IPS-NIHi11 (cell line): ENCODE measurements around the gene OOSP3.
A peak's percentile ranks its signal among the peaks of the same experiment; 100 is the strongest.
"Not testable (repeated sequence)": the region's sequence is repeated elsewhere in the genome, so short reads cannot be mapped to it uniquely, and the experiment has no call there.

ENCODE experiments used
- DNase-seq: peaks from one replicate; pipeline ENCODE4 v3.0.0; 2012; ENCODE audit warnings: mixed read lengths, low spot score

The OOSP3 gene

GRCh38 chr11:59877325-59877724, 1.3 kb upstream of the OOSP3 start:
- DNase-seq = no peak

DNA sequence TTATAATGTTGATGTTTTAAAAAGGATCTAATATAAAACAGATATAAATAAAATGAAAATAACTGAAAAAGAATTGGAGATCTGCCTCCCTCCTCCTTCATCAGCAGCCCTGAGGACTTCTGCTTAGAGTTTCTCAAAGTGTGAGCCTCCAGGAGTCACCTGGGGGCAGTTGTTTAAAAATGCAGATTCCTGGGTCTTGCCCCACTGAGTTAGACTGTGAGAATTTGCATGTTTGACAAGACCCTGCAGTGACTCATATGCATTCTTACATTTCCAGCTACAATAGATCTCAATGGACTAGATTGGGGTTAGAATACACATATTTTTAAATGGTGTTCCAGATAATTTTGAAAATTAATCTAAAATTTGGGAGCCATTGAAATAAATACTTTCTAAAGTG, 798 bp upstream of the OOSP3 start:
- no peak for DNase-seq

GRCh38 chr11:59879567-59879966, 985 bp downstream of the OOSP3 start:
- no peak for DNase-seq

DNA sequence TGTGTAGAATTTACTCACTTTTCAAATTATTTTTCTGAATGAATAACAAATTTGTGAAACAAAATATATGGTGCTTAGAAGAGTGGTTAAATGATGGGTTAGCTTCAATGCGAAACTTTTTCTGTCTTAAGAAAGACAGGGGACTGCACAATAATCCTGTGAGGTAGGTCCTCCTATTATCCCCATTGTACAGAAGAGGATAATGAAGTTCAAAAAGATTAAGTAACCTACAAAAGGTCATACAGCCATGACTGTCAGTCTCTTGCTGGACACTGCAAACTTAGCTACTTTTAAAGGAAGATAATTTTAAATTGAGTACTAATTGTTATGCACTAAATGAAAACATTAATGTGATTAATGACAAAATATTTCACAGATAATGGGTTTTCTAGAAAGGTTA, 5.0 kb downstream of the OOSP3 start:
- DNase-seq = no peak

DNA sequence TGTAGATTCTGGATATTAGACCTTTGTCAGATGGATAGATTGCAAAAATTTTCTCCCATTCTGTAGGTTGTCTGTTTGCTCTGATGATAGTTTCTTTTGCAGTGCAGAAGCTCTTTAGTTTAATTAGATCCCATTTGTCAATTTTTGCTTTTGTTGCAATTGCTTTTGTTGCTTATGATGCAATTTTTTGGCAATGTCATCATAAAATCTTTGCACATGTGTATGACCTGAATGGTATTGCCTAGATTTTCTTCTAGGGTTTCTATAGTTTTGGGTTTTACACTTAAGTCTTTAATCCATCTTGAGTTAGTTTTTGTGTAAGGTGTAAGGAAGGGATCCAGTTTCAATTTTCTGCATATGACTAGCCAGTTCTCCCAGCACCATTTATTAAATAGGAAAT, 8.6 kb downstream of the OOSP3 start:
- not testable (repeated sequence) for DNase-seq

DNA sequence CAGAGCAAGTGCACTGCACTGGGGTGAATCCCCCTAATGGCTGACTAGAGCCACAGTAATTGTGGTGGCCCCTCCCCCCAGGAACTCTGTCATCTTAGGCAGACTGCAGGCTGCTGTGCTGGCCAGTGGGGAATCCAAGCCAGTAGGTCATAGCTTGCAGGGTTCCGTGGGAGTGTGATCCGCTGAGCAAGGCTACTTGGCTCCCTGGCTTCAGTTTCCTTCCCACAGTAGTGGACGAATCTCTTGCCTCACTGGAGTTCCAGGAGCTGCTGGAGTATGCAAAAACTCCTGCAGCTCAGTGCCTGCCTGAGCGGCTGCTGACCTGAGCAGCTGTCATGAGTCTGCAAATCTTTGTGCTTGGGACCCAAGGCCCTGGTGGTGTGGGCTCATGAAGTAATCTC, 13.2 kb downstream of the OOSP3 start:
- DNase-seq = peak; percentile 47

- DNase-seq = no peak
Observed at GRCh38 chr11:59894616-59895015, 16.0 kb downstream of the OOSP3 start.

DNA sequence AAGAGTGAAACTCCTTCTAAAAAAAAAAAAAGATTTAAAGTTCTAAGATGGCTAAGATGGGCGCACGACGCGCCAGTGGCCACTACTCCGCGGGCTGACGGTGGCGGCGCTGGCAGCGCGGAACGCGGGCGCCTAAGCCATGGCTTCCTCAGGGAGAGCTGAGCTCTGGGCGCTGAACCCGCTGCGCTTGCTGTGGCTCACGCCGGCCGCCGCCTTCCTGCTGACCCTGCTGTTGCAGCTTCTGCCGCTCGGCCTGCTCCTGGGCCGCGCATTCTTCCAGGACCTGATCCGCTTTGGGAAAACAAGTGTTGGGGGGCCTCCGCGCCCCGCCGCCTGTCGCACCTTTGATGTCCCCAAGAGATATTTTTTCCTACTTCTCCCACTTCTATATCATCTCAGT, 19.5 kb downstream of the OOSP3 start:
- no peak for DNase-seq

DNA sequence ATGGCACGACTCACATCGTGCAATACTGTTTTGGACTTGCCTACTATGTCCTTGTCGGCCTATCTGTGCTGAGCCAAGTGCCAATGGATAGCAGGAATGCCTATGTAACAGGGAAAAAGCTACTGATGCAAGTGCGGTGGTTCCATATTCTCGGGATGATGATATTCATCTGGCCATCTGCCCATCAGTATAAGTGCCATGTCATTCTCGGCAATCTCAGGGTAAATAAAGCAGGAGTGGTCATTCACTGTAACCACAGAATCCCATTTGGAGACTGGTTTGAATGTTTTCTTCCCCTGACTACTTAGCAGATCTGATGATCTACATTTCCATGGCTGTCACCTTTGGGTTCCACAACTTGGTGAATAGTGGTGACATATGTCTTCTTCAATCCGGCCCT, 20.1 kb downstream of the OOSP3 start:
- DNase-seq = no peak

DNA sequence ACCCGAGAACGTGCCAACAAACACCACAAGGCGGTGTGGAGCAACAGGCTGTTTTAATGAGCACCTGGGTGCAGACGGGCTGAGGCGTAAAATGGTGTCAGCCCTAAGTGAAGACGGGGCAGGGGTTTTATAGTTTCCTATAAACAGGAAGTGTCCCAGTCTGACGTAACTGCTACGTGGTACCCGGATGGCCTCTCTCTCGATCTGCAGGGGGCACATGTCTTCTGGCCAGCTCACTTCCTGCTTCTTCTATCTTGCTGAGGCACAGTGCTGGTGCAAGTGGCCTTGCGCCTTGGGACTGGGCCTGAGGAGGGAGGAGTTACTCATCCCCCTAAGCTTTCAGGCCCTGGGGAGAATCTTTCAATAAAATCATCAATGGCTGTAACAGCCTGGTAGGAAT, 20.9 kb downstream of the OOSP3 start:
- DNase-seq = no peak

DNA sequence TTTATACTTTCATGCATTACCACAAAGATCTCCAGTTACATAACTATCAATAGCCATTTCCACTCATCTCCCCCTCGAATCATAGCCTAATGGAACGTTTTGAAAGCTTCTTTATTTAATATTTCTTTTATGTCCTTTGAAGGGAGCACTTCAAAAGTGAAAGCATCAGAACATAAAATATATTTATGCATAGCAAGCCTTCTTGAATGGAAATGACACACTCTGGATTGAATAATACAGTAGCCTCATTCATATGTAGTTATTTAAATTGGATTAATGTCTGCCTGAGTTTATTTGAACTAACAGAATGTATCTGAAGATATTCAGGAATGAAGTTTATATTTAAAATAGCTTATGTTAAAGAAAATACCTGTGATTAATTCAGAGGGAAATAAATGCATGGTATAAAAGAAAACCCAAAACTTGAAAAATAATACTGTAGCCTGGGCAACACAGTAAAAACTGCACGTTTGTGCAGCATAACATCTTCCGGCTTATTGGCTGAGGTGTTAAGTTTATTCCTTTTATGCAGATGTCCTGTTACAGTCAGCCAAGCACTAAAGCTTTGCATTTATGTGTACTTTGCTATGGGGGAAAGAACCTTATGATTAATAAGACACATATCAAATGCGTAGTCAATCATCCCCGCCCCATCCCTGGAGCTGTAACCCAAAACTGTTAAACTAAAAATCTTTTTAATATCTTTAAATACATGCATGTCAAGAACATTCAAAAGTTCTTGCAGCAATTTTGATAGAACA, 22.0 kb downstream of the OOSP3 start:
- no peak for DNase-seq

DNA sequence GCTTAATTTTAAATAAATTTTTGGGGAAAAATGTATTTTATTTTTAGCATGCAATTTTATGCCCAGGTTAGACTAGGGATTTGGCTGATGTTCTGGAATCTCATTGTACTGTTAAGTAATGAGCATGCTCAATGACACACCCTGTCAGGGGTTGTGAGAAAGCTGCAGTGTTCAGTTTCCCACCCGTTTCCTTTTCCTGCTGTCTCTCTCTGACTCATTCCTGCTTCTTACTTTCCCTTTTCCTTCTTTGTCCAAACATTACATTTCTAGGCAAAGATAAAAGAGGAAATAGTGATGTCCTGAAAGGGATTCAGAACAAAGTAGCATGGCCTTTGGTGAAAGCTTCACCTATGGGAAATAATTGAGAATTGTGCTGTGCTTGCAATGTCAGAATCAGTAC, 22.7 kb downstream of the OOSP3 start:
- DNase-seq = no peak

DNA sequence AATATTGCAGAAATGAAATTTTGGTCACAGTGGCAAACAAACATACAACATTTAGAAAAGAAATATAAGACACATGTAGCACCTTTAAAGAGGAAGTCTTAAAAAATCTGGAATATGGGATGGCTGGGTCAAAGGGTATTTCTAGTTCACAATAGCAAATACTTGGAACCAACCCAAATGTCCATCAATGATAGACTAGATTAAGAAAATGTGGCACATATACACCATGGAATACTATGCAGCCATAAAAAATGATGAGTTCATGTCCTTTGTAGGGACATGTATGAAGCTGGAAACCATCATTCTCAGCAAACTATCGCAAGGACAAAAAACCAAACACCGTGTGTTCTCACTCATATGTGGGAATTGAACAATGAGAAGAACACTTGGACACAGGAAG, 25.0 kb downstream of the OOSP3 start:
- DNase-seq = not testable (repeated sequence)

GRCh38 chr11:59918480-59918879, 39.9 kb downstream of the OOSP3 start:
- DNase-seq = no peak

- peak; percentile 42 for DNase-seq
Observed at GRCh38 chr11:59918987-59919589, 40.5 kb downstream of the OOSP3 start.

GRCh38 chr11:59923813-59924212, 45.2 kb downstream of the OOSP3 start:
- no peak for DNase-seq

GRCh38 chr11:59931688-59932087, 53.1 kb downstream of the OOSP3 start:
- no peak for DNase-seq

DNA sequence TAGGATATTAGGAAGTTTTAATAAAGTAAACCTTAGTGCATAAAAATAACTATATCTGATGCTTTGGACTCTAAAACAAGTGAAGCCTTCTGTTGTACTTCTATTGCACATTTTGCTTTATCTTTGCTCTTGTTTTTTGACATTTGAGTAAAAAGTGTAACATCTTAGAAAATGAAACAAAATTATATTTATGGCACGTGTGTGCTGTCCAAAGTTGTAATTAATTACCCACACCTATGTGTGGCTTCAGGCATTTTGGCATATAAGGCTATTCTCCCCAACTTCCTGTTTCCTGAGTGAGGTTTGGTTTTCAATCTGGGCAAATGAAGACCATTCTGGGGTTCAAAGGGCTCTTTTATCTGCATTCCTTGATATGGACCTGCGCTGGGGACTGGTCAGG, 59.5 kb downstream of the OOSP3 start, which contains the start of gene OOSP1:
Gene OOSP1, plus strand, starts transcription at position 301 of the 400 bp plus-strand sequence. Its CDS starts 23 bp downstream, at position 324.
- DNase-seq = no peak

DNA sequence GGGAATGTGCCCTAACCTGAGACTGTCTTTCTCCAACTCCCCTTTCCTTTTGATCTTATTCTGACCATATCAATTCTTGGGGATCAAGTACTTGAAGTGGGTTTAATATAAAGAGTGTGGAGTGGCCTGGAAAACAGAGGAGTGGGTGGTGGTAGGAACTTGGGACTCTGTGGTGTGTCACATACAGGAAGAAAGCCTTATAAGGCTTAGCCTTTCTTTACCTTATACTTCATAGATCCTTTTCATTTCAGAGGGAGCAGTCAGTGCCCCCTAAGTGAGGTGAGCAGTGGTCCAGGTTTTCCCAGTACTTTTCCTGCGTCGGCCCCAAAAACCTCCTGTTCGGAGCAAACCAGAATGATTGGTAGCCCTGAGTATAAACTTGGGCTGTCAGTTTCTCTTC, 60.1 kb downstream of the OOSP3 start:
- DNase-seq = no peak

DNA sequence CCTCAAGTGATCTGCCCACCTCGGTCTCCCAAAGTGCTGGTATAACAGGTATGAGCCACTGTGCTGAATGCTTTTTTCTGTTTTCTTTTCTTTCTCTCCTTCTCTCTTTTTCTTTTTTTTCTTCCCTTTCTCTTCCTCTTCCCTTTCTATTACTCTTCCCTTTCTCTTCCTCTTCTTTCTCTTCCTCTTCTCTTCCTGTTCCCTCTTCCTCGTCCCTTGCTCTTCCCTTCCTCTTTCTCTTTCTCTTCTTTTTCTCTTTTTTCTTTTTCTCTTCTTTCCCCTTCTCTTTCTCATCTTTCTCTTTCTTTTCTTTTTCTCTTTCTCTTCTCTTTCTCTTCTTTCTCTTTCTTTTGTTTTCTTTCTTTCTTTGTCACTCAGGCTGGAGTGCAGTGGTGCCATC, 60.9 kb downstream of the OOSP3 start:
- no peak for DNase-seq

DNA sequence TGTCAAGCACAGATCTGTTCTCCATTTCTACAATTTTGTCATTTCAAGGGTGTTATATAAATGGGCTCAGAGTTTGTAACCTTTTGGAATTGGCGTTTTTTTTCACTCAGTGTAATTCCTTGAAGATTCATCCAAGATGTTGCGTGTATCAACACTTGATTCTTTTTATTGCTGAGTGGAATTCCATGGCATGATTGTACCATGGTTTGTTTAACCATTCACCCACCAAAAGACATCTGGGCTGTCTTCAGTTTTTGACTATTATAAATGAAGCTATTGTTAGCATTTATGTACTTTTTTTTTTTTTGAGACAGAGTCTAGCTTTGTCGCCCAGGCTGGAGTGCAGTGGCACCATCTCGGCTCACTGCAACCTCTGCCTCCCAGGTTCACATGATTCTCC, 62.5 kb downstream of the OOSP3 start:
- DNase-seq = no peak

GRCh38 chr11:59943997-59944714, 65.6 kb downstream of the OOSP3 start:
- peak; percentile 4 for DNase-seq

DNA sequence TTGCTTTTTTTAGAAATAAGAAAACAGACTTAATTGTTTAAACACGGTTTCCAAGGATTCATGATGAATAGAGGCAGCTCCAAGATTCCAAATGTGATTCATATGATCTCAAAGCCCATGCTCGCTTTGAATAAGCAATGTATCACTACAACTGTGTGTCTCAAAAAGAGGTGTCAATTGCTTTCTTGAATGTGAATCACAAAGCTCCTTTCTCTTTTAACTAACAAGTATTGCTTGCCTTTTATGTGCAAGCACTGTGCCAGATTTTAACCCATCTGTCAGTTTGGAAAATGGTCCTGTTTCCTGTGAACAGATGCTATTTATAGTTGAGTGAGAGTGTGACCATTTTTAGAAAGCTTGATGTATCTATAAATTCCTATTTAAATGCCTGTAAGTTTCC, 66.1 kb downstream of the OOSP3 start:
- DNase-seq = no peak
